CD1c-positive myeloid dendritic cell (primary cell): ENCODE data around the gene ZNF497.
A peak's percentile ranks its signal among the peaks of the same experiment; 100 is the strongest.

Experiments
- DNase-seq: peaks from one replicate; pipeline ENCODE4 v3.0.0-alpha.2; 2016; ENCODE audit errors: extremely low spot score

Gene ZNF497

GRCh38 chr19:58362272-58362994, at the start of gene ZNF497:
ZNF497 (minus strand) TSS chr19:58362751; CDS start chr19:58357635, 5,116 bp downstream.
- peak; percentile 98 for DNase-seq

- DNase-seq, result no peak
Observed at GRCh38 chr19:58409010-58409790, 46.6 kb upstream of the ZNF497 start.

- peak; percentile 98 for DNase-seq
Observed at GRCh38 chr19:58408152-58409009, 45.8 kb upstream of the ZNF497 start, which contains the start of gene ZNF584. ZNF584 (plus strand) TSS chr19:58408649; CDS start chr19:58409148, 499 bp downstream.

GRCh38 chr19:58407658-58408151, 45.2 kb upstream of the ZNF497 start:
- DNase-seq, result no peak

GRCh38 chr19:58406818-58407657, 44.5 kb upstream of the ZNF497 start:
- peak; percentile 18 for DNase-seq

- DNase-seq, result peak; percentile 35
Observed at GRCh38 chr19:58403920-58404478, 41.4 kb upstream of the ZNF497 start.

GRCh38 chr19:58401840-58402421, 39.4 kb upstream of the ZNF497 start:
- DNase-seq, result no peak

- peak; percentile 100 for DNase-seq
Observed at GRCh38 chr19:58400916-58401839, 38.6 kb upstream of the ZNF497 start.

GRCh38 chr19:58400316-58400915, 37.9 kb upstream of the ZNF497 start:
- no peak for DNase-seq

- no peak for DNase-seq
Observed at GRCh38 chr19:58399903-58400302, 37.4 kb upstream of the ZNF497 start.

- DNase-seq, result no peak
Observed at GRCh38 chr19:58398545-58398944, 36.0 kb upstream of the ZNF497 start.

- no peak for DNase-seq
Observed at GRCh38 chr19:58398087-58398486, 35.5 kb upstream of the ZNF497 start.

GRCh38 chr19:58397533-58398037, 35.0 kb upstream of the ZNF497 start:
- no peak for DNase-seq

- DNase-seq, result no peak
Observed at GRCh38 chr19:58396691-58397532, 34.4 kb upstream of the ZNF497 start.

GRCh38 chr19:58395979-58396627, 33.6 kb upstream of the ZNF497 start:
- no peak for DNase-seq

- DNase-seq, result no peak
Observed at GRCh38 chr19:58395220-58395978, 32.8 kb upstream of the ZNF497 start, which contains the start of gene RNF225. RNF225 (plus strand) TSS chr19:58395656; CDS start chr19:58396090, 434 bp downstream.
